GM13977 (cell line): ENCODE data around the gene TM9SF2.

ENCODE experiments used
- DNase-seq: peaks from one replicate; pipeline ENCODE4 v3.0.0; 2012; ENCODE audit warnings: low spot score
- in situ Hi-C: fragments of 300-500 bp; cut with MboI; formaldehyde crosslinking; loops from one replicate; pipeline ENCODE4 v1.12.0; 2022; ENCODE audit warnings: low sequenced_read_pairs, low pct_unique_long_range_greater_than_20kb, mixed read lengths, inconsistent platforms; ENCODE audit not compliant: unreplicated experiment
- TF ChIP-seq, protein P1 (sequence below): IDR thresholded peaks from 2 replicates; pipeline ENCODE4 v1.5.1; 2012; ENCODE audit warnings: mild to moderate bottlenecking, control low read depth; ENCODE audit not compliant: insufficient read depth; ENCODE audit errors: extremely low read depth, missing control alignments

Gene TM9SF2

DNA sequence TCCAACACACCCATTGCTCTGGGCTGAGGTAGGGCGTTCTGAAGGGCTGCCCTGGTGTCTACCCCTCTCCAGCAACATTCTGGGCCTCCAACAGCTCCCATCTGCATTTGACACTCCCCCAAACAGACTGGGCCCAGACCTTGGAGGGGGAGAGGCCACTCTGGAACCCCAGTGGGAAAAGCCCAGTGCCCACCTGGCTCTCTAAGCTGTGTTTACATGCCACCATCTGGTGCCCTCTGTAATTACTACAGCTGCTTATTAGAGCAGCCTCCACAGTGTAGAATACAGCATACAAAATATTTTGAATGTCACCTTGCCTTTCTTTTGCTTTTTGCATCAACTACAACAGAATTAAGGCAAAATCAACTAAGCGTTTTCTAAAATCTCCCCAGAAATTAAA lies 35.8 kb upstream of the TM9SF2 start:
- in situ Hi-C loops: no loop called here
- DNase-seq: no peak
- TF ChIP-seq, protein P1, sequence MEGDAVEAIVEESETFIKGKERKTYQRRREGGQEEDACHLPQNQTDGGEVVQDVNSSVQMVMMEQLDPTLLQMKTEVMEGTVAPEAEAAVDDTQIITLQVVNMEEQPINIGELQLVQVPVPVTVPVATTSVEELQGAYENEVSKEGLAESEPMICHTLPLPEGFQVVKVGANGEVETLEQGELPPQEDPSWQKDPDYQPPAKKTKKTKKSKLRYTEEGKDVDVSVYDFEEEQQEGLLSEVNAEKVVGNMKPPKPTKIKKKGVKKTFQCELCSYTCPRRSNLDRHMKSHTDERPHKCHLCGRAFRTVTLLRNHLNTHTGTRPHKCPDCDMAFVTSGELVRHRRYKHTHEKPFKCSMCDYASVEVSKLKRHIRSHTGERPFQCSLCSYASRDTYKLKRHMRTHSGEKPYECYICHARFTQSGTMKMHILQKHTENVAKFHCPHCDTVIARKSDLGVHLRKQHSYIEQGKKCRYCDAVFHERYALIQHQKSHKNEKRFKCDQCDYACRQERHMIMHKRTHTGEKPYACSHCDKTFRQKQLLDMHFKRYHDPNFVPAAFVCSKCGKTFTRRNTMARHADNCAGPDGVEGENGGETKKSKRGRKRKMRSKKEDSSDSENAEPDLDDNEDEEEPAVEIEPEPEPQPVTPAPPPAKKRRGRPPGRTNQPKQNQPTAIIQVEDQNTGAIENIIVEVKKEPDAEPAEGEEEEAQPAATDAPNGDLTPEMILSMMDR: no peak

GRCh38 chr13:99467764-99468163 lies 33.5 kb upstream of the TM9SF2 start:
- TF ChIP-seq, protein P1: no peak
- in situ Hi-C loops: no loop called here
- no peak for DNase-seq

GRCh38 chr13:99469041-99469440 lies 32.2 kb upstream of the TM9SF2 start:
- no peak for DNase-seq

DNA sequence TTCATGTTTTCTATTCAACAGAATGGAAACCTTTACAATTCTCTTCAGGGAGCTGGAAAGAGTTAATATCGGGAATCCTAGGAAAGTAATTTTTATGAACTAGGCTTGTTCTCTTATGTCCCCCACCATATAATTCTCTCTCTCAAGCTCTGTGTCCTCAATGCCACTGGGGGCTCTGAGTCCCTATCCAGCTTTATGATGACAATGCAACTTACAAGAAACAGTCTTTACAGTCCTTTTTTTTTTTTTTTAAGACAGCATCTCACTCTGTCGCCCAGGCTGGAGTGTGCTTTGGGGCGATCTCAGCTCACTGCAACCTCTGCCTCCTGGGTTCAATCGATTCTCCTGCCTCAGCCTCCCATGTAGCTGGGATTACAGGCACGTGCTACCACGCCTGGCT lies 31.2 kb upstream of the TM9SF2 start:
- TF ChIP-seq, protein P1: no peak
- in situ Hi-C loops: no loop called here
- no peak for DNase-seq

More at GRCh38 chr13:99469041-99469440, 32.2 kb upstream of the TM9SF2 start:
- in situ Hi-C loops: no loop called here
- TF ChIP-seq, protein P1: no peak

GRCh38 chr13:99471221-99472121 lies 29.8 kb upstream of the TM9SF2 start:
- no peak for DNase-seq
- TF ChIP-seq, protein P1: no peak
- in situ Hi-C loops: no loop called here

GRCh38 chr13:99472122-99472440 lies 29.2 kb upstream of the TM9SF2 start:
- no peak for DNase-seq
- in situ Hi-C loops: no loop called here
- TF ChIP-seq, protein P1: no peak

DNA sequence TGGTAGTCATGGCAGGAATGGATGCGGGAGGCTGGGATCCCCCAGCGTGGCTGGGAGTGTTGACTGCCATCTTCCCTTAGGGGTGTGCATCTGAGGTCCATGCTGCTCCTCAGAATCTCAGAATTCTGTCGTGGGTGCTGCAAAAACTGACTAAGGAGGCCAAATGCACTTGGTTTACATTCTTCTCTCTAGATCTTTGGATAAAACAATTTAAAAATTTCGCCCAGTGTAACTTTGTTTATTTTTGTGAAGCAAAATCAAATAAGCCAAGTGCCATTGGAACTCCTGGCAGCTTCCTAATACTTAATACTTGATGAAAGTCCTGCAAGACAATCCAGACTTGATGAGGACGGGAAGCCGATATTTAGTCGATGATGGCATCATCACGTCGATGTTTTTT lies 27.8 kb upstream of the TM9SF2 start:
- in situ Hi-C loops: no loop called here
- TF ChIP-seq, protein P1: no peak
- no peak for DNase-seq
